K562 (cell line): ENCODE results near the gene RPP25.

ENCODE experiments used
- HDAC1 ChIP-seq, 2 experiments: fragments of 450-650 bp; IDR thresholded peaks; 2 replicates each; pipeline ENCODE4 v1.6.1; 2016 to 2017; ENCODE audit warnings: inconsistent platforms in 1 of 2, mild to moderate bottlenecking in 1 of 2, moderate library complexity in 1 of 2
- SMARCC2 ChIP-seq: fragments of 450-650 bp; IDR thresholded peaks from 2 replicates; pipeline ENCODE4 v1.6.1; 2017; ENCODE audit warnings: antibody characterized with exemption, moderate library complexity, mild to moderate bottlenecking, low read depth
- TF ChIP-seq, protein P1 (sequence below): fragments of 200-400 bp; formaldehyde crosslinking; IDR thresholded peaks from 2 replicates; pipeline ENCODE4 v1.6.1; 2017; ENCODE audit warnings: mild to moderate bottlenecking, low read depth, low read length, moderate library complexity

DNA sequence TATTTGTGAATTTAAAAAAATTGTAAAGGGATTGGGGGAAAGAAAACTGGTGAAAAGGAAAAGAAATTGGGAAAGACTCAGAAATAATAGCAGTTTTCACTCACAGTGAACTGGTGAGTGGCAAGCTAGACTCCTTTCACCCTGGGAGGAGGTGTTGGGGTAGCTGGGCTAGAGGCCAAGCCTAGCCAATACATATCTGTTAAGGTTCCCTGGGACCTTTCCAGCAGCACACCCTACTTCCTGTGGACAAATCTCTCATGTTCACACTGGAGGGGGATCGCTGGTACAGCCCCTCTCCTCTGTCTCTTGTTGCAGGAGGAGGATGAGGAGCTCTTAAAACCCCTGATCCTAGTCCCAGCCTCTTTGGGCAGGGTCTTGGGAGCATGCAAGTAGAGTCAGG lies 3.7 kb upstream of the RPP25 start:
- TF ChIP-seq HDAC1 (IDR thresholded peaks at IDR 0.05): no peak
- TF ChIP-seq, protein P1, sequence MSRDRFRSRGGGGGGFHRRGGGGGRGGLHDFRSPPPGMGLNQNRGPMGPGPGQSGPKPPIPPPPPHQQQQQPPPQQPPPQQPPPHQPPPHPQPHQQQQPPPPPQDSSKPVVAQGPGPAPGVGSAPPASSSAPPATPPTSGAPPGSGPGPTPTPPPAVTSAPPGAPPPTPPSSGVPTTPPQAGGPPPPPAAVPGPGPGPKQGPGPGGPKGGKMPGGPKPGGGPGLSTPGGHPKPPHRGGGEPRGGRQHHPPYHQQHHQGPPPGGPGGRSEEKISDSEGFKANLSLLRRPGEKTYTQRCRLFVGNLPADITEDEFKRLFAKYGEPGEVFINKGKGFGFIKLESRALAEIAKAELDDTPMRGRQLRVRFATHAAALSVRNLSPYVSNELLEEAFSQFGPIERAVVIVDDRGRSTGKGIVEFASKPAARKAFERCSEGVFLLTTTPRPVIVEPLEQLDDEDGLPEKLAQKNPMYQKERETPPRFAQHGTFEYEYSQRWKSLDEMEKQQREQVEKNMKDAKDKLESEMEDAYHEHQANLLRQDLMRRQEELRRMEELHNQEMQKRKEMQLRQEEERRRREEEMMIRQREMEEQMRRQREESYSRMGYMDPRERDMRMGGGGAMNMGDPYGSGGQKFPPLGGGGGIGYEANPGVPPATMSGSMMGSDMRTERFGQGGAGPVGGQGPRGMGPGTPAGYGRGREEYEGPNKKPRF: no peak
- TF ChIP-seq SMARCC2: no peak
